Hematopoietic multipotent progenitor cell treated with erythropoietin and hydrocortisone succinate and interleukin-3 and kit ligand, for 17 days (in vitro differentiated cells): ENCODE results near the gene PYGB.

Experiments used
- DNase-seq: peaks from one replicate; pipeline ENCODE4 v3.0.0-alpha.2; 2015; ENCODE audit warnings: low spot score

Gene PYGB

GRCh38 chr20:25336561-25337422, 88.9 kb downstream of the PYGB start:
- no peak for DNase-seq

- no peak for DNase-seq
These were observed 90.5 kb downstream of the PYGB start for GRCh38 chr20:25338112-25339023.

GRCh38 chr20:25339608-25340007, 91.7 kb downstream of the PYGB start:
- DNase-seq: no peak

- DNase-seq: no peak
These were observed 92.5 kb downstream of the PYGB start for GRCh38 chr20:25340380-25340779.

- DNase-seq: no peak
These were observed 94.1 kb downstream of the PYGB start for GRCh38 chr20:25341716-25342680.

GRCh38 chr20:25344634-25345033, 96.7 kb downstream of the PYGB start:
- DNase-seq: no peak

GRCh38 chr20:25345721-25346120, 97.8 kb downstream of the PYGB start:
- DNase-seq: no peak

GRCh38 chr20:25346349-25346748, 98.5 kb downstream of the PYGB start:
- DNase-seq: no peak
